Memory B cell (primary cell): ENCODE data around the gene ZBTB17.
"Not testable (repeated sequence)": the region's sequence is repeated elsewhere in the genome, so short reads cannot be mapped to it uniquely, and the experiment has no call there.

Source experiments
- ATAC-seq: fragments of 150-1000 bp; cut with Tn5 transposase; 2 replicates; pipeline ENCODE4 v1.10.0; 2021; ENCODE audit warnings: low read depth, mild to moderate bottlenecking, moderate library complexity
- DNase-seq, 2 donors: peaks; one replicate each; pipeline ENCODE4 v3.0.0; 2022; ENCODE audit warnings: low spot score in 2 of 2
- H3K27ac Mint-ChIP-seq: one replicate; pipeline ENCODE4 v1.8.0; 2022; ENCODE audit warnings: mild to moderate bottlenecking, moderate library complexity, mixed read lengths
- H3K27me3 Mint-ChIP-seq: one replicate; pipeline ENCODE4 v1.8.0; 2022; ENCODE audit warnings: mixed read lengths
- H3K36me3 Mint-ChIP-seq: one replicate; pipeline ENCODE4 v1.8.0; 2022; ENCODE audit warnings: mild to moderate bottlenecking, mixed read lengths
- H3K4me1 Mint-ChIP-seq: one replicate; pipeline ENCODE4 v1.8.0; 2022; ENCODE audit warnings: mixed read lengths
- H3K4me3 Mint-ChIP-seq: one replicate; pipeline ENCODE4 v1.8.0; 2022; ENCODE audit warnings: mild to moderate bottlenecking, moderate library complexity, mixed read lengths
- H3K9me3 Mint-ChIP-seq: one replicate; pipeline ENCODE4 v1.8.0; 2022; ENCODE audit warnings: mixed read lengths

Gene ZBTB17

DNA sequence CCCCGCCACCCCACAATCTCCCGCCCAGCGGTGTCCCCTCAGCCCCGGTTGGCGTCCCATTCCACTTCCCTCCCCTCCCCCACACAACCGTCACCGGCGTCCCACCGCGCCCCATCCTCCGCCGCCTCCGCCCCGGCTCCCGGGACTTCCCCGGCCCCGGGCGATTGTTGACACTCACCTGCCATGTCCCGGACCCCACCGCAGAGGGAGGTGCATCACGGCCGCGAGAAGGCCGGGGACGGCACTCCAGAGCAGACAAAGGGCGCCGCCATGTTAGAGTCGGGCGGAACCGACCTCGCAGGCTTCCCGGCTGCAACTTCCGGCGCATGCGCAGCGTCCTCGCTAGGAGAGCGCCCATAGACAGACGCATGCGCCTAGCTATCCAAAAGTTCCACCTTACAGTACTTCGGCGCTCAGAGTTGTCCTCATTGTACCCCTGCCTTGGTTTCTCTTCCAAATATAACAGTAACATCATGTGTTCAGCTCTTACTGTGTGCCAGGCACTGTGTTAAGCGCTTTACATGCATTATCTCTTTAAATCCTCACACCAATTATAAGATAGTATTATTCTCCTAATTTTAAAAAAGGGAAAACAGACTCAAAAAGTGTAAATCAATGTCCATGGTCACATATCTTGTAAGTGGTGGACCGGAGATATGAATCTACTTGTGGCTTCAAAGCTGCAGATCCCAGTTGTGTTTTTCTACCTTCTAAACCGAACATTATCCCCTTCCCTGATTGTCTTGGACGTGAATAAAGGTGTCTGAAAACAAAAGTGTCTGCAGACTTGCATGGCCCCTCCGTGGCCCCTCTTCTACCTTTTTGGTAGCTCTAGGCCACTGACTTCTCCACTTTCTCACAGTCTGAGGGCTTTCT, at the start of gene ZBTB17:
ZBTB17 (minus strand) TSS at position 297 of the 876 bp plus-strand sequence. CDS start 27,606 bp downstream, outside the sequence.
- peaks cover 17% of the 10 kb centered on the region for H3K36me3 Mint-ChIP-seq
- H3K27me3 Mint-ChIP-seq = no peaks in the 10 kb centered on the region
- ATAC-seq = peak; percentile 82
- peak; percentile 94 to 98 for DNase-seq
- peaks cover 4% of the 10 kb centered on the region for H3K9me3 Mint-ChIP-seq
- H3K27ac Mint-ChIP-seq = peak within 1 kb of the TSS; percentile 98
- H3K4me3 Mint-ChIP-seq = peak within 1 kb of the TSS; percentile 98
- peaks cover 22% of the 10 kb centered on the region for H3K4me1 Mint-ChIP-seq

DNA sequence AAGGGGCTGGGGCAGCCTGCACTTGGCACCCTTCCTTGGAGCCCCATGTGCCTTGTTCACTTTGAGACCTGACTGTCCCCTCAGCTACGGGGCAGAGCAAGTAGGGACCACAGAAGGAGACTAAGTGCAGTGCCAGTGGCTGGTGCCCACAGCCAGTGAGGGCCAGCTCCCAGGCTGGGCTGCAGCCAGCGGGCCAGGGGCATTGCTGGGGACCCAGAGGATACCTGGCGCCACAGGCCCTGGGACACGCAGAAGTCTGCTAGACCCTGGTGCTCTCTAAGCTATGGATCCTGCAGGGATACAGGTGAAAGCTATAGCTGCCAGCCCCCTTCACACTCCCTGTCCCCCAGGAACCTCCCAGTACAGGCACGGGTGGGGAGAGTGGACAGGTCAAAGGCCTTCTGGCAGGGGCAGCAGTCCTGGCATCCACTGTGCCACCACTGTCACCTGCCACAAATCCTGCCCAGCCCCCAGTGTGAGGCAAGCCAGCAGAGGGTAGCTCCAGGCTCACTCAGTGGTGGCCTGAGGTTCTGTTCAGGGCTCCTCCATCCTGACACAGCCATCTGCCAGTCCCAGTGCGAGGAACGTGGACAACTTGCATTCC, 47.3 kb upstream of the ZBTB17 start:
- H3K4me3 Mint-ChIP-seq = no peak overlapping the region
- H3K4me1 Mint-ChIP-seq = no peaks in the 10 kb centered on the region
- peaks cover 10% of the 10 kb centered on the region for H3K27me3 Mint-ChIP-seq
- ATAC-seq = no peak
- DNase-seq = no peak
- no peaks in the 10 kb centered on the region for H3K36me3 Mint-ChIP-seq
- no peaks in the 10 kb centered on the region for H3K9me3 Mint-ChIP-seq
- no peak overlapping the region for H3K27ac Mint-ChIP-seq

GRCh38 chr1:16022393-16022792, 46.5 kb upstream of the ZBTB17 start:
- Mint-ChIP-seq H3K27ac (no peak overlapping the region), H3K9me3 (no peaks in the 10 kb centered on the region), H3K27me3 (peaks cover 6% of the 10 kb centered on the region), H3K36me3 (no peaks in the 10 kb centered on the region), H3K4me1 (no peaks in the 10 kb centered on the region), H3K4me3 (no peak overlapping the region)
- DNase-seq (no peak), ATAC-seq (no peak)

DNA sequence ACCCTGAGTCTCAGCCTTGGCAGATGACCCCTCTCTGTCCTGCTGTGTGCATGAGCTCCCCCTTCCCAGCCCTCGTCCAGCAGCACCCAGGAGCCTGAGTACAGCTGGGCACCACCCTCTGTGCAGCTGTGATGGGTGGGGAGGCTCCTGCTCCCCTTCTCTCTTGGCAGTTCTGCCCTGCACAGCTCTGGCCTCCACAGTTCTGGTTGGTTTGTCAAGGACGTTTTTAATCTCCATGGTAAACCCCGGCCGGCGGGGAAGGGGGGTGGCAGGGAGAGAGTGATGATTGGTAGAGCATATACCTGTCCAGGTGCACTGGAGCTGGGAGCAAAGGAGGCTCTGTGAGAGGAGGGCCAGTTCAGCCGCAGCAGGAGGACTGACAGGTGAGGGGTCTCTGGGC, 45.8 kb upstream of the ZBTB17 start, which contains the start of gene CLCNKA:
CLCNKA (plus strand) TSS at position 356 of the 400 bp plus-strand sequence. CDS start 584 bp downstream, outside the sequence.
- Mint-ChIP-seq H3K27me3 (peaks cover 6% of the 10 kb centered on the region), H3K4me1 (no peaks in the 10 kb centered on the region), H3K4me3 (no peak within 1 kb of the TSS), H3K27ac (no peak within 1 kb of the TSS), H3K36me3 (no peaks in the 10 kb centered on the region), H3K9me3 (no peaks in the 10 kb centered on the region)
- DNase-seq (no peak), ATAC-seq (no peak)

GRCh38 chr1:16020878-16021277, 45.0 kb upstream of the ZBTB17 start:
- not testable (repeated sequence) for H3K27ac Mint-ChIP-seq, H3K4me3 Mint-ChIP-seq

GRCh38 chr1:16020325-16020724, 44.4 kb upstream of the ZBTB17 start:
- no peak for ATAC-seq
- no peaks in the 10 kb centered on the region for H3K9me3 Mint-ChIP-seq
- peaks cover 6% of the 10 kb centered on the region for H3K27me3 Mint-ChIP-seq
- H3K4me3 Mint-ChIP-seq = no peak overlapping the region
- no peaks in the 10 kb centered on the region for H3K36me3 Mint-ChIP-seq
- no peak overlapping the region for H3K27ac Mint-ChIP-seq
- H3K4me1 Mint-ChIP-seq = peaks cover 1% of the 10 kb centered on the region
- DNase-seq = no peak

More at GRCh38 chr1:16020878-16021277, 45.0 kb upstream of the ZBTB17 start:
- not testable (repeated sequence) for H3K4me1 Mint-ChIP-seq, H3K27me3 Mint-ChIP-seq, H3K9me3 Mint-ChIP-seq, DNase-seq, H3K36me3 Mint-ChIP-seq, ATAC-seq

DNA sequence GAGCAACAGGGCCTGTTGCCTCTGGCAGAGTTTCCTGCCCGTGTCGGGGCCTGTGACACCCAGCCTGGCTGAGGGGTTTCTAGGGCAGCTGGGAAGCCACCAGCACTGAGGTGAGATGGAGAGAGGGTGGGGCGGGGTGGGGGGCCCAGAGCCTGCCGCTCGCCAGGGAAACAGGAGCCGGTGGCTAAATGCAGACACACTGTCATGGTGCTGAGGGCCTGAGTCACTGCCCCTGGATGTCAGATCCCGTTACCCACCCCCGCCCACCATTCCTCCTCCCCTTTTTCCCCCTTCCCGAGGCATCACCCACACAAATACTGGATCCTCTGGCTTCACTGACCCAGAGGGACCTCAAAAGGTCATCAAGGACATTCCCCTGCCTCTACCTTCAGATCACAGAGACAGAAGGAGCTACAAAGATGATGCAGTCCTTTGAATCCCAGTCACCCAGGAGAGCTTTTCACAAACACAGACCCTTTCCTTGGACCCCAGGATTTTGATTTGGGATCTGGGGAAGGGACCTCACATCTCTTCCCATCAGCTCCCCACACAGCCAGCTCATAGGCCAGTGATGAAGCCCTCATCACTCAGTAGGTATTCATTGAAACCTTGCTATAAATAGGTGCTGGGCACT, 43.9 kb upstream of the ZBTB17 start:
- DNase-seq (no peak), ATAC-seq (no peak)
- H3K27me3 Mint-ChIP-seq = peaks cover 8% of the 10 kb centered on the region
- H3K27ac Mint-ChIP-seq = no peak overlapping the region
- H3K9me3 Mint-ChIP-seq = no peaks in the 10 kb centered on the region
- H3K4me1 Mint-ChIP-seq = peaks cover 6% of the 10 kb centered on the region
- no peak overlapping the region for H3K4me3 Mint-ChIP-seq
- H3K36me3 Mint-ChIP-seq = no peaks in the 10 kb centered on the region

GRCh38 chr1:16018749-16019643, 43.1 kb upstream of the ZBTB17 start:
- no peak overlapping the region for H3K27ac Mint-ChIP-seq
- H3K36me3 Mint-ChIP-seq = no peaks in the 10 kb centered on the region
- H3K27me3 Mint-ChIP-seq = peaks cover 8% of the 10 kb centered on the region
- H3K4me3 Mint-ChIP-seq = no peak overlapping the region
- DNase-seq (no peak), ATAC-seq (no peak)
- H3K9me3 Mint-ChIP-seq = no peaks in the 10 kb centered on the region
- H3K4me1 Mint-ChIP-seq = peaks cover 8% of the 10 kb centered on the region

DNA sequence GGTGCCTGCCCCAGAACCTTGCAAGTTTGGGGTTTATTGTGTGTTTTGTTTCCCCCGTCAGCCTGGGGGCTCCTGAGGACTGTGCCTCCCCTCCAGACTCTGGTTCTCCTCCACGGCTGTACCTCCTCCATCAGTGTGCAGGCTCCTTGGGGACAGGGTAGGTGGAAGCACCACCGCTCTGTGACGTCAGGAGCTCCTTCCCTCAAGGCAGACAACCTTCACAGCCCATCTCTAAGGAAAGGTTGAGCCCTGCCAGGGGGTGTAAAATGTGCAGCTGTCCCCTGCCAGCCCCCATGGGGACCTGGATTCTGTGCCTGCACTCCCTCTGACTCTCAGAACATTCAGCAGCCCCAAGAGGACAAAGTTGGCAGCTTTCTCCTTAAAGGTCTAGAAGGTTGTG, 42.4 kb upstream of the ZBTB17 start:
- ATAC-seq (no peak), DNase-seq (no peak)
- Mint-ChIP-seq H3K27me3 (peaks cover 8% of the 10 kb centered on the region), H3K27ac (no peak overlapping the region), H3K4me1 (peaks cover 8% of the 10 kb centered on the region), H3K9me3 (no peaks in the 10 kb centered on the region), H3K36me3 (no peaks in the 10 kb centered on the region), H3K4me3 (no peak overlapping the region)

DNA sequence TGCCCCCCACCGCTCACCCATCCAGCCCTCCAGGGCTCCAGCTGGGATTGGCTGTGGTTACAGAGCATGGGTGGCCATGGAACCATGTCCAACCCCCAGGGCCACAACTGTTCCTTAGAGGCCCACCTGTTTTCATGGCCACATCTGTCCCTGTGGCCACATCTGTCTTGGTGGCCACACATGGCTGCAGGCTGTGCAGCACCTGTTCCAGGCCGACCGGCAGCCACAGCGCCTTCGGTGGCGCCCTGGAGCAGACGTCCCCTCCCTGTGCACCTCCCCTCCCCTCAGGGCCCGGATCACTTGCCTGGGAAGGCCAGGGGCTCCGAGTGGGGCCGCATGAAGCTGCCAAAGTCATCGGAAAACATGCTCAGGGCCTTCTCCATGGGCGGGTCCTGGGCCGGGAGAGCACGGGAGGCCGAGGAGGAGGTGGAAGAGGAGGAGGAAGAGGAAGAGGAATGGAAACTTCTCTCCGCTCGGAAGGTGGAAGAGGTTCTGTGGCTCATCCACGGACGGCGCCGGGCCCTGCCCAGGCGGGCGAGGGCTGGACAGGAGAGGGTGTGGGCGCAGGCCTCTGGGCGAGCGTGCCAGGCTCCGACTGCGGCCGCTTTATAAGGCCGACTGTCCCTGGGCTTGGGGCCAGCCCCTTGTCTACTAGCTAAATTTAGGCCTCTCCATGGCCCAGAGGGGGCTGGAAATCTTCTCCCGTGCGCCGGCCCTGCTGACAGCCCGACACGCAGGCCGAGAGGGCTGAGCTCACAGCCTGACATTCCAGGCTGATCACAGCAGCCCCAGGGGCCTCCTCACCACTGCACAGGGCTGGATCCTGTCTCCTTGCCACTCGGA, 41.8 kb upstream of the ZBTB17 start, which contains the start of gene HSPB7:
HSPB7 (minus strand) TSS at position 583 of the 843 bp plus-strand sequence; CDS start at position 503, 80 bp downstream.
- Mint-ChIP-seq H3K4me1 (peaks cover 8% of the 10 kb centered on the region), H3K9me3 (no peaks in the 10 kb centered on the region), H3K27ac (no peak within 1 kb of the TSS), H3K36me3 (no peaks in the 10 kb centered on the region), H3K27me3 (peaks cover 8% of the 10 kb centered on the region), H3K4me3 (no peak within 1 kb of the TSS)
- peak; percentile 25 for ATAC-seq
- DNase-seq = no peak

DNA sequence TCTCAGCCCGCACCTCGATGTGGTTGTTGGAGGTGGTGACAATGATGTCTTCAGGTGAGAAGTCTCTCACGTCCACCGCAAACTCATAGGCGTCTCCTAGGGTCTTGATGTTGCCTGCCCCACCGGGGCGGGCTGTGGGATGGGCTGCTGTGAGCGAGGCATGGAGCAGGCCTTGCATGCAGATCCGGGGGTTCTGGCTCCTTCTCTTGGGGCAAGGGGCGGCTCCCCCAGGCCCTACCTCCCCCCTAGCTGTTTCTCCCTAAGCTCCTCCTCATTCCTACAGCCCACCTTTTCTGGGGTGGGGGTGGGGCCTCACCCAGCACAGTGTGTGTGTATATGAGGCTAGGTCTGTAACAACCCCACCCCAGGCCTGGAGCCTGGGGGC, 41.2 kb upstream of the ZBTB17 start:
- Mint-ChIP-seq H3K4me1 (peaks cover 8% of the 10 kb centered on the region), H3K27me3 (peaks cover 6% of the 10 kb centered on the region), H3K9me3 (no peaks in the 10 kb centered on the region), H3K27ac (no peak overlapping the region), H3K36me3 (no peaks in the 10 kb centered on the region), H3K4me3 (no peak overlapping the region)
- DNase-seq (no peak), ATAC-seq (no peak)

DNA sequence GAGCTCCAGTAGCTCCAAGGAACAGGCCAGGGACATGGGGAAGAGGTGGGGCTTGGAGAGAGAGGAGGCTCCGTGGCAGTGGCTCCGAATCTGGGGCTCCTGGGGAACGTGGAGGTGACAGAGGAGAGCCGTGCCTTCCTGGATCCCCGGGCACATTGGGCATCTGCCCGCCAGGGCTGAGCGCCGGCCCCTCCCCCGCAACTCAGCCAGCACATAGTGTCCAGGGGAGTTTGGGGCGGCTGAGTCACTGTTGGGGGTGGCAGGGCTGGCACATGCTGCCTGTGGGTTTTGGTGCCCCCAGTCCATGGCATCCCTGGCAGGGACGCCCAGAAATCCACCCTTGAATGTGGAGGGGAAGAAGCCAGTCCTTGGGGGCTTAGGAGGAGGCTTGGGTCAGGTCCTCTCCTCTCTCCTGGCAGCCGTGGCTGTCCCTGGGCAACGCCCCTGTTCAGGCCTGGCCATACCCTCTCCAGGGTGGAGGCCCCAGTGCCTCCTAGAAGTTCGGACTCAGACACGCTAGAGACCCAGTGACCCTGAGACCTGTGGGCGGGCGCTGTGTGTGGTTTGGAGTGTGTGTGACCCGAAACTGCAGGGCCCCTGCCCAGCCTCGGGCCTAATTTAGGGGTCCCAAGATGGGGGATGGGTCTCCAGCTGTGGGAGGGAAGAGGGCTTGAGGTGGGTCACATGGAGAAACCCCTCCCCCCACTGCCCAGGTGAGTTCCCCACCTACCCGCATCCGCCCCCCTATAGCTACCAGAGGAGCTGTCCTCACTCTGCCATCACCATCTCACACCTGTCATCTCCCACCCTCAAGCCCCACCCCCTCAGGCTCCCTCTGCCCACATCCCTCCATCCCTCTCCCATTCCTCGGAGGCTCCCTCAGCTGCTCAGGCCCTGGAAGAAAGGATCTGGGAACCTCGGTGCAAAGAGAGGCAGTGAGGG, 40.3 kb upstream of the ZBTB17 start:
- Mint-ChIP-seq H3K4me1 (peaks cover 8% of the 10 kb centered on the region), H3K27ac (no peak overlapping the region), H3K9me3 (no peaks in the 10 kb centered on the region), H3K4me3 (no peak overlapping the region), H3K27me3 (peaks cover 2% of the 10 kb centered on the region), H3K36me3 (no peaks in the 10 kb centered on the region)
- no peak for ATAC-seq
- no peak for DNase-seq
